Mesendoderm (in vitro differentiated cells): ENCODE results near the gene REEP2. TPM values are rescaled to one million over a fixed set of nuclear protein-coding genes. Genes with fewer than 3 reads are reported as not detected.

Experiments
- DNase-seq: peaks from one replicate; pipeline ENCODE4 v3.0.0; 2013
- H2AK5ac ChIP-seq: 2 replicates; pipeline ENCODE4 v1.6.1; 2013; ENCODE audit warnings: low read length, inconsistent platforms
- H2BK120ac ChIP-seq: 2 replicates; pipeline ENCODE4 v1.6.1; 2013; ENCODE audit warnings: low read depth, mild to moderate bottlenecking, low read length, moderate library complexity, mixed read lengths
- H2BK15ac ChIP-seq: replicated peaks from 2 replicates; pipeline ENCODE4 v1.6.1; 2013; ENCODE audit warnings: low read depth, mild to moderate bottlenecking, moderate library complexity
- H2BK5ac ChIP-seq: 2 replicates; pipeline ENCODE4 v1.6.1; 2013; ENCODE audit warnings: low read length, inconsistent platforms
- H3K18ac ChIP-seq: 2 replicates; pipeline ENCODE4 v1.6.1; 2013; ENCODE audit warnings: mild to moderate bottlenecking, low read length, mixed read lengths
- H3K23ac ChIP-seq: one replicate; pipeline ENCODE4 v1.6.1; 2013; ENCODE audit warnings: low read length
- H3K27ac ChIP-seq: 2 replicates; pipeline ENCODE4 v1.5.1; 2013; ENCODE audit warnings: low read depth, mild to moderate bottlenecking, inconsistent platforms, low read length, moderate library complexity
- H3K27me3 ChIP-seq: 2 replicates; pipeline ENCODE4 v1.6.1; 2013; ENCODE audit warnings: low read length, control low read depth, mild to moderate bottlenecking, inconsistent platforms; ENCODE audit not compliant: insufficient read depth, poor library complexity
- H3K36me3 ChIP-seq: 2 replicates; pipeline ENCODE4 v1.6.1; 2013; ENCODE audit warnings: low read length, inconsistent platforms; ENCODE audit not compliant: control insufficient read depth, insufficient read depth
- H3K4ac ChIP-seq: one replicate; pipeline ENCODE4 v1.6.1; 2013; ENCODE audit warnings: low read depth, mild to moderate bottlenecking, low read length, moderate library complexity
- H3K4me1 ChIP-seq: 2 replicates; pipeline ENCODE4 v1.6.1; 2013; ENCODE audit warnings: low read depth, low read length, inconsistent platforms; ENCODE audit not compliant: control insufficient read depth
- H3K4me2 ChIP-seq: 2 replicates; pipeline ENCODE4 v1.6.1; 2013; ENCODE audit warnings: low read length
- H3K4me3 ChIP-seq: 2 replicates; pipeline ENCODE4 v1.5.1; 2013; ENCODE audit warnings: mild to moderate bottlenecking, low read length
- H3K56ac ChIP-seq: one replicate; pipeline ENCODE4 v1.6.1; 2013; ENCODE audit warnings: low read length
- H3K79me1 ChIP-seq: 2 replicates; pipeline ENCODE4 v1.6.1; 2013; ENCODE audit warnings: low read length, inconsistent platforms
- H3K79me2 ChIP-seq: 2 replicates; pipeline ENCODE4 v1.6.1; 2013; ENCODE audit warnings: mild to moderate bottlenecking, low read length; ENCODE audit not compliant: control insufficient read depth, insufficient read depth
- H3K9ac ChIP-seq: 2 replicates; pipeline ENCODE4 v1.6.1; 2013; ENCODE audit warnings: low read length, inconsistent platforms
- H4K5ac ChIP-seq: one replicate; pipeline ENCODE4 v1.6.1; 2013; ENCODE audit warnings: low read length
- H4K8ac ChIP-seq: one replicate; pipeline ENCODE4 v1.6.1; 2013; ENCODE audit warnings: low read depth, mild to moderate bottlenecking, control low read depth, low read length, moderate library complexity
- WGBS: extraction: QIAGEN DNeasy Blood & Tissue Kit; methylation state at CpG from one replicate; pipeline ENCODE4 v1.1.7; 2013; ENCODE audit warnings: low lambda C conversion rate, missing lambda C conversion rate; ENCODE audit not compliant: insufficient coverage; ENCODE audit errors: extremely low coverage; 5-methylcytosine and 5-hydroxymethylcytosine counted together
- small RNA-seq: library from polyadenylated mRNA; stranded (forward); fragments of <200 nt; extraction: miRNeasy Mini kit (QIAGEN cat#:217004); gene quantifications from one replicate; pipeline ENCODE3, GENCODE V24; 2013; ENCODE audit not compliant: insufficient read depth

The REEP2 gene

DNA sequence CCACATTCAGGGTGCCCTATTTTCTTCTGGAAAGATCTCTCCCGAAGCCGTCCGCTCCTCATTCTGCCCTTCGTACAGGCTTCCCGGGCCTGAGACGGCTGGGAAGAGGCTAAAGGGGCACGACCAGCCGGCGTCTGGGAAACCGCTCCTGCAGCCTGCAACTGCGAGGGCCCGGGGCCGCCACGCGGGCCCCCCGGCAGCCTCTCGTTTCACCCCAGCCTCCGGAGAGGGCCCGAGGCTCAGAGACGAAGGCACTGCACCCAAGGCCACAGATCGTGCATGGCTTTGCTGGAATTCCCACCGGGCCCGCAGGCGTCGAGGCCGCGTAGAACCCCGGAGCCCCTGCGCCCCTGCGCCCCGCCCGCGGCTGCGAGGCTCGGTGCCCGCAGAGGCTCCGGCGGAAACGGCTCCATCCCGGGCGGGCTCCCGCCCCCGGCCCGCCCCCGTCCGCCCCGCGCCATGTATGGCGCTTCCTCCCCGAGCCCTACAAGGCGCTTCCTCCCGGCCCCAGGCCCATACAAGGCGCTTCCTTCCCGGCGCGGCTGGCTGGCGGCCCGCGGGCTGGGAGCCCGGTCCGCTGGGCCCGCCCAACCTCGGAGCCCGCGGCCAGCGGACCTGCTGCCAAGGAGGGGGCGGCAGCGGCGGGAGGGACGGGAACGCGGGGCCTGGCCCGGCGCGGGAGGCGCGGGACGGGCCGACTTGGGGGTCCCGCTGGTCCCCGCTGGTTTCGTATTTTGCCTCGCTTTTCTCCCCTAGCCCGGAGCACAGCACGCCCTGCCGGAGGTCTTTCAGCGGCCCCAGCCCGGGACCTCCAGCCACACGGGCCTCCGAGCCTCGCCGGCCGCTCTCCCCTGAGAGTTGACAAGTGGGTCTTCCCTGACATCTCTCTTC lies 53.1 kb downstream of the REEP2 start:
- no peaks in the 10 kb centered on the region for H3K79me1 ChIP-seq
- WGBS = no CpG with 5 or more reads among the region's 93 CpGs
- H3K4me1 ChIP-seq = peaks cover 7% of the 10 kb centered on the region
- H2BK15ac ChIP-seq = no peak overlapping the region
- H3K4me3 ChIP-seq = peak overlapping the region; percentile 33
- peak overlapping the region; percentile 87 for H3K56ac ChIP-seq
- H3K23ac ChIP-seq = no peak overlapping the region
- H4K5ac ChIP-seq = no peak overlapping the region
- no peaks in the 10 kb centered on the region for H3K27me3 ChIP-seq
- peak overlapping the region; percentile 75 for H3K9ac ChIP-seq
- H3K4me2 ChIP-seq = peak overlapping the region; percentile 75
- no peak overlapping the region for H2BK5ac ChIP-seq
- DNase-seq = peak; percentile 84
- peak overlapping the region; percentile 73 for H3K18ac ChIP-seq
- no peaks in the 10 kb centered on the region for H3K36me3 ChIP-seq
- H3K27ac ChIP-seq = no peak overlapping the region
- H3K4ac ChIP-seq = peak overlapping the region; percentile 8
- H2AK5ac ChIP-seq = no peak overlapping the region
- H4K8ac ChIP-seq = no peak overlapping the region
- no peak overlapping the region for H2BK120ac ChIP-seq
- H3K79me2 ChIP-seq = no peaks in the 10 kb centered on the region

DNA sequence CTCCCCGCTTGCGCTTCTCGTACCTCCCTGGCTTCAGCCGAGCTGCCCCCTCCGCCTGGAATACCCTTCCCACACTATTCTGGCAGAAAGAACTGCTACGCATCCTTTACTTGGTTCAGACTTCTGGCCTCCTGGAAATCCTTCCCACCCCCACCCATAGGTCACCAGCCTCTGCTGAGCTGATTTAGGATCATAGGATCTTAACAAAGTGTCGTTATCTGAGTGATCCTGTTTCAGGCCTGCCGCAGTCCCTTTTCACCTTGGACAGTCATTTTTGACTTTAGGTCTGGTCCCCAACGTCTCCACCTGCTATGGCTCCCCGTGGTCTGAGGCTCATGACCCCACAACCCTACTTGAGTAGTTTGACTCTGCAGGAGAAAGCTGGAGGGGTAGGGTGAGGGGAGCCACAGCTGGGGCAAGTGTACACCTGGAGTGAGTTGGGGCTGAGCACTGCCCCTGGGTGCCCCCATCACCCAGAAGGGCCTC lies 53.7 kb downstream of the REEP2 start:
- Histone ChIP-seq H3K23ac (no peak overlapping the region), H3K18ac (no peak overlapping the region), H3K79me1 (no peaks in the 10 kb centered on the region), H2BK120ac (no peak overlapping the region), H4K8ac (no peak overlapping the region), H3K4me3 (peak overlapping the region; percentile 5), H2AK5ac (no peak overlapping the region), H2BK15ac (no peak overlapping the region), H3K9ac (peak overlapping the region; percentile 60), H3K4ac (no peak overlapping the region), H3K4me2 (peak overlapping the region; percentile 63), H3K56ac (peak overlapping the region; percentile 81), H3K4me1 (peaks cover 7% of the 10 kb centered on the region), H2BK5ac (no peak overlapping the region), H3K27ac (no peak overlapping the region), H4K5ac (no peak overlapping the region), H3K79me2 (no peaks in the 10 kb centered on the region), H3K27me3 (no peaks in the 10 kb centered on the region), H3K36me3 (no peaks in the 10 kb centered on the region)
- no CpG with 5 or more reads among the region's 10 CpGs for WGBS
- no peak for DNase-seq

DNA sequence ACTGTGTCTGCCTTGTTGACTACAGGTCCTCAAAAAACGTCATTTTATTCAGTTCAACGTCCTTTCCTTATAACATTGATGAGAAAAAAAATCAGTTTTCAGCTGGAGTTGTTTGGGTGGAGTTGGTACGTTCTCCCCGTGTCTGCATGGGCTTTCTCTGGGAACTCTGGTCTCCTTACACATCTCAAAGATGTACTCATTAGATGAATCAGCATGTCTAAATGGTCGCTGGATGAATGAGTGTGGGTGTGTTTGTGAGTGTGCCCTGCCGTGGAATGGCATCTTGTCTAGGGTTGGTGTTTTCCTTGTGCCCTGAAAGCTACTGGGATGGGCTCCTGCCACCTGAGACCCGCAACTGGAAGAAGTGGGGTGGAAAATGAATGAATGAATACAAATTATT lies 56.5 kb downstream of the REEP2 start:
- no CpG with 5 or more reads among the region's 7 CpGs for WGBS

More for the DNA sequence above, 56.5 kb downstream of the REEP2 start:
- no peak overlapping the region for H3K4me2 ChIP-seq
- no peak overlapping the region for H2AK5ac ChIP-seq
- H2BK15ac ChIP-seq = no peak overlapping the region
- no peak overlapping the region for H3K18ac ChIP-seq
- H3K79me2 ChIP-seq = no peaks in the 10 kb centered on the region
- peaks cover 7% of the 10 kb centered on the region for H3K4me1 ChIP-seq
- H3K4me3 ChIP-seq = no peak overlapping the region
- H3K23ac ChIP-seq = no peak overlapping the region
- no peak overlapping the region for H3K4ac ChIP-seq
- no peak overlapping the region for H3K27ac ChIP-seq
- no peaks in the 10 kb centered on the region for H3K36me3 ChIP-seq
- H3K9ac ChIP-seq = no peak overlapping the region
- no peak overlapping the region for H3K56ac ChIP-seq
- H2BK5ac ChIP-seq = no peak overlapping the region
- no peak overlapping the region for H2BK120ac ChIP-seq
- no peak overlapping the region for H4K8ac ChIP-seq
- no peak for DNase-seq
- no peak overlapping the region for H4K5ac ChIP-seq
- H3K27me3 ChIP-seq = no peaks in the 10 kb centered on the region
- H3K79me1 ChIP-seq = no peaks in the 10 kb centered on the region

Small RNA genes within 50 kb of the gene (small RNA-seq; reads per million reads assigned to genes)
- not detected for gene AC113403.1
